ENCODE measurements around the gene THOC6. TPM values are rescaled to one million over a fixed set of nuclear protein-coding genes. Genes with fewer than 3 reads are reported as not detected.
"Not testable (repeated sequence)": the region's sequence is repeated elsewhere in the genome, so short reads cannot be mapped to it uniquely, and the experiment has no call there.

The THOC6 gene
- polyA plus RNA-seq, 1 donor from 2014 or later: 11.4 TPM

- Histone ChIP-seq H3K9me3 (ENCODE audit: low read length) (no peaks in the 10 kb centered on the region), H2AFZ (ENCODE audit: low read depth, low read length) (no peak overlapping the region), H3K9ac (ENCODE audit: low read length) (no peak overlapping the region), H4K20me1 (ENCODE audit: insufficient read depth) (no peaks in the 10 kb centered on the region), H3K79me2 (replicated peaks; ENCODE audit: insufficient read depth, low read length) (no peaks in the 10 kb centered on the region), H3K27ac (ENCODE audit: low read length) (no peak overlapping the region), H3F3A (ENCODE audit: insufficient read depth, low read length, poor library complexity, severe bottlenecking) (no peaks in the 10 kb centered on the region), H3K4me3 (ENCODE audit: low read length) (no peak overlapping the region), H3K4me2 (ENCODE audit: low read length) (no peak overlapping the region), H3K27me3 (ENCODE audit: insufficient read depth, low read depth, low read length) (peaks cover 37% of the 10 kb centered on the region), H3K36me3 (ENCODE audit: insufficient read depth, low read length) (no peaks in the 10 kb centered on the region), H3K9me2 (ENCODE audit: insufficient read depth, low read length) (no peaks in the 10 kb centered on the region)
- no peak for TF ChIP-seq EZH2 (IDR thresholded peaks at IDR 0.05; ENCODE audit: borderline replicate concordance, insufficient read depth, low read length, poor library complexity, severe bottlenecking)
- no peak for TF ChIP-seq TAF1 (IDR thresholded peaks at IDR 0.05; ENCODE audit: low read depth)
- no peak for TF ChIP-seq POLR2AphosphoS5 (IDR thresholded peaks at IDR 0.05)
- TF ChIP-seq MXI1 (conservative IDR thresholded peaks at IDR 0.05; ENCODE audit: poor library complexity, severe bottlenecking): no peak
- TF ChIP-seq SMC3 (conservative IDR thresholded peaks at IDR 0.05; ENCODE audit: poor library complexity): no peak
- TF ChIP-seq REST (IDR thresholded peaks at IDR 0.05; ENCODE audit: borderline replicate concordance): no peak
- TF ChIP-seq EP300 (conservative IDR thresholded peaks at IDR 0.05; ENCODE audit: poor library complexity, severe bottlenecking): no peak
- TF ChIP-seq CTCF (IDR thresholded peaks at IDR 0.05; ENCODE audit: poor library complexity, severe bottlenecking): no peak
- no peak for TF ChIP-seq RAD21 (conservative IDR thresholded peaks at IDR 0.05)
Measured at GRCh38 chr16:3051009-3051408, 27.2 kb downstream of the THOC6 start.

GRCh38 chr16:3051494-3051893 is 27.7 kb downstream of the THOC6 start:
- no peak overlapping the region for H3K4me3 ChIP-seq (ENCODE audit: low read length)
- H4K20me1 ChIP-seq (ENCODE audit: insufficient read depth): no peaks in the 10 kb centered on the region
- no peaks in the 10 kb centered on the region for H3K79me2 ChIP-seq (replicated peaks; ENCODE audit: insufficient read depth, low read length)
- H2AFZ ChIP-seq (ENCODE audit: low read depth, low read length): no peak overlapping the region
- H3K9ac ChIP-seq (ENCODE audit: low read length): no peak overlapping the region
- H3K4me2 ChIP-seq (ENCODE audit: low read length): no peak overlapping the region
- TF ChIP-seq SMC3 (conservative IDR thresholded peaks at IDR 0.05; ENCODE audit: poor library complexity) (no peak), RAD21 (conservative IDR thresholded peaks at IDR 0.05) (no peak), REST (IDR thresholded peaks at IDR 0.05; ENCODE audit: borderline replicate concordance) (no peak), EZH2 (IDR thresholded peaks at IDR 0.05; ENCODE audit: borderline replicate concordance, insufficient read depth, low read length, poor library complexity, severe bottlenecking) (no peak), CTCF (IDR thresholded peaks at IDR 0.05; ENCODE audit: poor library complexity, severe bottlenecking) (no peak), POLR2AphosphoS5 (IDR thresholded peaks at IDR 0.05) (no peak), MXI1 (conservative IDR thresholded peaks at IDR 0.05; ENCODE audit: poor library complexity, severe bottlenecking) (no peak), TAF1 (IDR thresholded peaks at IDR 0.05; ENCODE audit: low read depth) (no peak), EP300 (conservative IDR thresholded peaks at IDR 0.05; ENCODE audit: poor library complexity, severe bottlenecking) (no peak)
- no peaks in the 10 kb centered on the region for H3F3A ChIP-seq (ENCODE audit: insufficient read depth, low read length, poor library complexity, severe bottlenecking)
- no peak overlapping the region for H3K27ac ChIP-seq (ENCODE audit: low read length)
- H3K27me3 ChIP-seq (ENCODE audit: insufficient read depth, low read depth, low read length): peaks cover 32% of the 10 kb centered on the region
- no peaks in the 10 kb centered on the region for H3K9me3 ChIP-seq (ENCODE audit: low read length)
- no peaks in the 10 kb centered on the region for H3K9me2 ChIP-seq (ENCODE audit: insufficient read depth, low read length)
- H3K36me3 ChIP-seq (ENCODE audit: insufficient read depth, low read length): no peaks in the 10 kb centered on the region

GRCh38 chr16:3052571-3053329 is 28.9 kb downstream of the THOC6 start:
- not testable (repeated sequence) for H3K9ac ChIP-seq (ENCODE audit: low read length); H3K27ac ChIP-seq (ENCODE audit: low read length); H2AFZ ChIP-seq (ENCODE audit: low read depth, low read length)

More at GRCh38 chr16:3052571-3053329, 28.9 kb downstream of the THOC6 start:
- H3K36me3 ChIP-seq (ENCODE audit: insufficient read depth, low read length); H3K4me2 ChIP-seq (ENCODE audit: low read length); H3K4me3 ChIP-seq (ENCODE audit: low read length); H4K20me1 ChIP-seq (ENCODE audit: insufficient read depth); H3K79me2 ChIP-seq (replicated peaks; ENCODE audit: insufficient read depth, low read length); H3K9me3 ChIP-seq (ENCODE audit: low read length); H3F3A ChIP-seq (ENCODE audit: insufficient read depth, low read length, poor library complexity, severe bottlenecking); H3K9me2 ChIP-seq (ENCODE audit: insufficient read depth, low read length): not testable (repeated sequence)
- peaks cover 19% of the 10 kb centered on the region for H3K27me3 ChIP-seq (ENCODE audit: insufficient read depth, low read depth, low read length)
